ENCODE data around the gene HMCES.

Gene HMCES

GRCh38 chr3:129276385-129276784 lies 2.3 kb upstream of the HMCES start:
- no peak for TF ChIP-seq CTCF (IDR thresholded peaks at IDR 0.05)
- H3K9me3 Mint-ChIP-seq, result no peaks in the 10 kb centered on the region
- H3K27me3 Mint-ChIP-seq (ENCODE audit: low read depth, poor library complexity), result peaks cover 3% of the 10 kb centered on the region
- no peak overlapping the region for H3K27ac Mint-ChIP-seq
- no peak overlapping the region for H3K4me3 Mint-ChIP-seq
- H3K36me3 Mint-ChIP-seq (ENCODE audit: low read depth), result peaks cover 62% of the 10 kb centered on the region
- DNase-seq, result no peak
- H3K4me1 Mint-ChIP-seq, result peaks cover 33% of the 10 kb centered on the region

- H3K4me1 Mint-ChIP-seq, result peaks cover 38% of the 10 kb centered on the region
Observed at GRCh38 chr3:129277829-129278271, 820 bp upstream of the HMCES start.

GRCh38 chr3:129278966-129279906 lies 566 bp downstream of the HMCES start:
- peaks cover 3% of the 10 kb centered on the region for H3K27me3 Mint-ChIP-seq (ENCODE audit: low read depth, poor library complexity)
- H3K4me3 Mint-ChIP-seq, result peak overlapping the region; percentile 98
- peak overlapping the region; percentile 99 for H3K27ac Mint-ChIP-seq
- TF ChIP-seq CTCF (IDR thresholded peaks at IDR 0.05), result no peak
- peak; percentile 57 for DNase-seq
- peaks cover 38% of the 10 kb centered on the region for H3K4me1 Mint-ChIP-seq
- H3K36me3 Mint-ChIP-seq (ENCODE audit: low read depth), result peaks cover 54% of the 10 kb centered on the region
- no peaks in the 10 kb centered on the region for H3K9me3 Mint-ChIP-seq

More at GRCh38 chr3:129277829-129278271, 820 bp upstream of the HMCES start:
- H3K27ac Mint-ChIP-seq, result peak overlapping the region; percentile 99
- H3K4me3 Mint-ChIP-seq, result peak overlapping the region; percentile 87
- H3K36me3 Mint-ChIP-seq (ENCODE audit: low read depth), result peaks cover 58% of the 10 kb centered on the region
- H3K9me3 Mint-ChIP-seq, result no peaks in the 10 kb centered on the region
- no peak for TF ChIP-seq CTCF (IDR thresholded peaks at IDR 0.05)
- H3K27me3 Mint-ChIP-seq (ENCODE audit: low read depth, poor library complexity), result peaks cover 3% of the 10 kb centered on the region
- peak; percentile 8 for DNase-seq

GRCh38 chr3:129280183-129280582 lies 1.5 kb downstream of the HMCES start:
- Mint-ChIP-seq H3K4me1 (peaks cover 38% of the 10 kb centered on the region), H3K9me3 (no peaks in the 10 kb centered on the region), H3K27me3 (ENCODE audit: low read depth, poor library complexity) (peaks cover 3% of the 10 kb centered on the region), H3K27ac (no peak overlapping the region), H3K4me3 (peak overlapping the region; percentile 98), H3K36me3 (ENCODE audit: low read depth) (peaks cover 54% of the 10 kb centered on the region)
- no peak for DNase-seq
- no peak for TF ChIP-seq CTCF (IDR thresholded peaks at IDR 0.05)

- H3K4me3 Mint-ChIP-seq, result no peak overlapping the region
- H3K27ac Mint-ChIP-seq, result no peak overlapping the region
- no peak for TF ChIP-seq CTCF (IDR thresholded peaks at IDR 0.05)
- H3K9me3 Mint-ChIP-seq, result no peaks in the 10 kb centered on the region
- peaks cover 3% of the 10 kb centered on the region for H3K27me3 Mint-ChIP-seq (ENCODE audit: low read depth, poor library complexity)
- H3K36me3 Mint-ChIP-seq (ENCODE audit: low read depth), result peaks cover 51% of the 10 kb centered on the region
- DNase-seq, result no peak
- peaks cover 38% of the 10 kb centered on the region for H3K4me1 Mint-ChIP-seq
Observed at GRCh38 chr3:129281726-129282125, 3.1 kb downstream of the HMCES start.
